Liver (tissue), 9 donors: ENCODE results near the gene PAQR4. TPM values are rescaled to one million over a fixed set of nuclear protein-coding genes. Genes with fewer than 3 reads are reported as not detected.

ENCODE experiments used
- DNase-seq: peaks from one replicate; pipeline ENCODE4 v3.0.0-alpha.2; 2017; ENCODE audit warnings: low spot score
- H3K27ac ChIP-seq, 2 donors: one replicate each; pipeline ENCODE4 v1.7.0; 2013; ENCODE audit warnings: inconsistent platforms in 2 of 2, low read length in 2 of 2, control low read depth in 1 of 2, low read depth in 1 of 2, mild to moderate bottlenecking in 1 of 2
- H3K27me3 ChIP-seq, 4 donors: one replicate each; pipeline versions ENCODE4 v1.6.1 to v1.7.0; 2013; ENCODE audit warnings: low read length in 3 of 4, inconsistent platforms in 1 of 4, mild to moderate bottlenecking in 1 of 4, moderate library complexity in 1 of 4; ENCODE audit not compliant: control insufficient read depth in 4 of 4, insufficient read depth in 4 of 4
- H3K36me3 ChIP-seq, 4 donors: one replicate each; pipeline versions ENCODE4 v1.6.1 to v1.7.0; 2013; ENCODE audit warnings: low read length in 3 of 4, mild to moderate bottlenecking in 3 of 4, low read depth in 1 of 4, moderate library complexity in 1 of 4; ENCODE audit not compliant: control insufficient read depth in 4 of 4, insufficient read depth in 3 of 4
- H3K4me1 ChIP-seq, 4 donors: one replicate each; pipeline versions ENCODE4 v1.6.1 to v1.7.0; 2013; ENCODE audit warnings: low read length in 3 of 4, mild to moderate bottlenecking in 3 of 4, moderate library complexity in 1 of 4; ENCODE audit not compliant: control insufficient read depth in 4 of 4, insufficient read depth in 4 of 4
- H3K4me3 ChIP-seq, 3 donors: one replicate each; pipeline versions ENCODE4 v1.6.1 to v1.7.0; 2013; ENCODE audit warnings: low read length in 3 of 3, control low read depth in 1 of 3, low read depth in 1 of 3, mild to moderate bottlenecking in 1 of 3
- H3K9ac ChIP-seq, 2 donors: one replicate each; pipeline ENCODE4 v1.7.0; 2013; ENCODE audit warnings: low read length in 2 of 2, mild to moderate bottlenecking in 2 of 2, moderate library complexity in 2 of 2, control low read depth in 1 of 2, low read depth in 1 of 2
- H3K9me3 ChIP-seq, 4 donors: one replicate each; pipeline versions ENCODE4 v1.6.1 to v1.7.0; 2013; ENCODE audit warnings: low read length in 3 of 4; ENCODE audit not compliant: control insufficient read depth in 4 of 4
- EGR1 ChIP-seq, 2 donors: IDR thresholded peaks; 2 replicates each; pipeline ENCODE4 v1.6.1; 2016 to 2018; ENCODE audit warnings: antibody characterized with exemption in 2 of 2, low read depth in 2 of 2
- GABPA ChIP-seq, 2 donors: IDR thresholded peaks in 1 of 2; conservative IDR thresholded peaks in 1 of 2; 2 replicates each; pipeline ENCODE4 v1.6.1; 2016; ENCODE audit warnings: antibody characterized with exemption in 2 of 2, mild to moderate bottlenecking in 1 of 2, moderate library complexity in 1 of 2
- HNF4A ChIP-seq, 2 donors: conservative IDR thresholded peaks; 2 replicates each; pipeline ENCODE4 v1.6.1; 2016; ENCODE audit warnings: antibody characterized with exemption in 2 of 2, mild to moderate bottlenecking in 2 of 2
- HNF4G ChIP-seq: IDR thresholded peaks from 2 replicates; pipeline ENCODE4 v1.6.1; 2016; ENCODE audit warnings: antibody characterized with exemption
- JUND ChIP-seq, 2 donors: IDR thresholded peaks; 2 replicates each; pipeline ENCODE4 v1.6.1; 2016; ENCODE audit warnings: antibody characterized with exemption in 2 of 2
- NR2F2 ChIP-seq: IDR thresholded peaks from 2 replicates; pipeline ENCODE4 v1.6.1; 2016; ENCODE audit warnings: antibody characterized with exemption
- RXRA ChIP-seq, 2 donors: IDR thresholded peaks; 2 replicates each; pipeline ENCODE4 v1.6.1; 2017 to 2018; ENCODE audit warnings: antibody characterized with exemption in 2 of 2, mild to moderate bottlenecking in 1 of 2
- SP1 ChIP-seq: IDR thresholded peaks from 2 replicates; pipeline ENCODE4 v1.6.1; 2018; ENCODE audit warnings: antibody characterized with exemption, mild to moderate bottlenecking
- WGBS: extraction: QIAGEN DNeasy Blood & Tissue Kit; methylation state at CpG from one replicate; pipeline ENCODE4 v1.1.7; 2013; 5-methylcytosine and 5-hydroxymethylcytosine counted together
- polyA plus RNA-seq, 2 donors: library from polyadenylated mRNA; stranded (reverse) in 1 of 2; unstranded in 1 of 2; fragments of 200-250 nt in 1 of 2; fragments of >200 nt in 1 of 2; fragmentation: Nextera tagmentation in 1 of 2; extraction: Ambion mirVana in 1 of 2; gene quantifications; one replicate each; pipeline versions ENCODE4 v1.2.1 to v1.2.3, GENCODE V29; 2013 to 2015
- total RNA-seq, 2 donors: library from RNA; depleted of rRNA; stranded (reverse); fragments of >200 nt; gene quantifications; one replicate each; pipeline ENCODE4 v1.2.3, GENCODE V29; 2014
- TF ChIP-seq, protein P1 (sequence below): IDR thresholded peaks from 2 replicates; pipeline ENCODE4 v1.6.1; 2016; ENCODE audit warnings: antibody characterized with exemption
- TF ChIP-seq, protein P2 (sequence below): IDR thresholded peaks from 2 replicates; pipeline ENCODE4 v1.6.1; 2016; ENCODE audit warnings: antibody characterized with exemption, mild to moderate bottlenecking
- TF ChIP-seq, protein P3 (sequence below): fragments of 150-350 bp; IDR thresholded peaks from 2 replicates; pipeline ENCODE4 v1.5.1; 2017; ENCODE audit warnings: improper control_type of control experiment, low read depth, low read length; ENCODE audit not compliant: missing input control
- donor health status: healthy.
- donor health status: healthy.
- donor health status: healthy.
- donor health status: healthy.
- donor health status: healthy.

Gene PAQR4
- total and polyA plus RNA-seq, 4 donors: 0.63 to 9.9 (median 2.0) TPM

- Histone ChIP-seq H3K9me3 (no peaks in the 10 kb centered on the region), H3K27ac (no peak within 1 kb of the TSS), H3K27me3 (peaks cover 0 to 14% (median 5%) of the 10 kb centered on the region in 4 donors), H3K4me3 (peak within 1 kb of the TSS in 1 of 3 donors; percentile 18), H3K9ac (no peak within 1 kb of the TSS), H3K4me1 (peaks cover 7 to 27% (median 23%) of the 10 kb centered on the region in 4 donors), H3K36me3 (no peaks in the 10 kb centered on the region)
- TF ChIP-seq JUND (IDR thresholded peaks at IDR 0.05): no peak
- WGBS: 2% methylated on average over 60 of the region's 60 CpGs
- DNase-seq: no peak
These were observed 5.2 kb upstream of the PAQR4 start, which contains the start of gene KREMEN2 for GRCh38 chr16:2963723-2964474. TSS of gene KREMEN2 (plus strand) at chr16:2964275. CDS start at chr16:2964521, 246 bp downstream.

GRCh38 chr16:2964475-2965336, 4.4 kb upstream of the PAQR4 start:
- Histone ChIP-seq H3K9ac (no peak overlapping the region), H3K4me1 (peaks cover 7 to 33% (median 30%) of the 10 kb centered on the region in 4 donors), H3K36me3 (no peaks in the 10 kb centered on the region), H3K4me3 (peak overlapping the region in 1 of 3 donors; percentile 18), H3K27me3 (peaks cover 0 to 14% (median 5%) of the 10 kb centered on the region in 4 donors), H3K27ac (no peak overlapping the region), H3K9me3 (no peaks in the 10 kb centered on the region)
- 2% methylated on average over 68 of the region's 68 CpGs for WGBS
- TF ChIP-seq, protein P1, sequence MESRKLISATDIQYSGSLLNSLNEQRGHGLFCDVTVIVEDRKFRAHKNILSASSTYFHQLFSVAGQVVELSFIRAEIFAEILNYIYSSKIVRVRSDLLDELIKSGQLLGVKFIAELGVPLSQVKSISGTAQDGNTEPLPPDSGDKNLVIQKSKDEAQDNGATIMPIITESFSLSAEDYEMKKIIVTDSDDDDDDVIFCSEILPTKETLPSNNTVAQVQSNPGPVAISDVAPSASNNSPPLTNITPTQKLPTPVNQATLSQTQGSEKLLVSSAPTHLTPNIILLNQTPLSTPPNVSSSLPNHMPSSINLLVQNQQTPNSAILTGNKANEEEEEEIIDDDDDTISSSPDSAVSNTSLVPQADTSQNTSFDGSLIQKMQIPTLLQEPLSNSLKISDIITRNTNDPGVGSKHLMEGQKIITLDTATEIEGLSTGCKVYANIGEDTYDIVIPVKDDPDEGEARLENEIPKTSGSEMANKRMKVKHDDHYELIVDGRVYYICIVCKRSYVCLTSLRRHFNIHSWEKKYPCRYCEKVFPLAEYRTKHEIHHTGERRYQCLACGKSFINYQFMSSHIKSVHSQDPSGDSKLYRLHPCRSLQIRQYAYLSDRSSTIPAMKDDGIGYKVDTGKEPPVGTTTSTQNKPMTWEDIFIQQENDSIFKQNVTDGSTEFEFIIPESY: no peak
- TF ChIP-seq RXRA (IDR thresholded peaks at IDR 0.05) (no peak), HNF4G (no peak), HNF4A (conservative IDR thresholded peaks at IDR 0.05) (no peak), EGR1 (IDR thresholded peaks at IDR 0.05; ENCODE audit: low read depth in 2 of 2) (no peak), NR2F2 (no peak), SP1 (no peak), GABPA (IDR thresholded peaks at IDR 0.05 in 1 of 2, conservative IDR thresholded peaks at IDR 0.05 in 1 of 2) (no peak)
- TF ChIP-seq, protein P2, sequence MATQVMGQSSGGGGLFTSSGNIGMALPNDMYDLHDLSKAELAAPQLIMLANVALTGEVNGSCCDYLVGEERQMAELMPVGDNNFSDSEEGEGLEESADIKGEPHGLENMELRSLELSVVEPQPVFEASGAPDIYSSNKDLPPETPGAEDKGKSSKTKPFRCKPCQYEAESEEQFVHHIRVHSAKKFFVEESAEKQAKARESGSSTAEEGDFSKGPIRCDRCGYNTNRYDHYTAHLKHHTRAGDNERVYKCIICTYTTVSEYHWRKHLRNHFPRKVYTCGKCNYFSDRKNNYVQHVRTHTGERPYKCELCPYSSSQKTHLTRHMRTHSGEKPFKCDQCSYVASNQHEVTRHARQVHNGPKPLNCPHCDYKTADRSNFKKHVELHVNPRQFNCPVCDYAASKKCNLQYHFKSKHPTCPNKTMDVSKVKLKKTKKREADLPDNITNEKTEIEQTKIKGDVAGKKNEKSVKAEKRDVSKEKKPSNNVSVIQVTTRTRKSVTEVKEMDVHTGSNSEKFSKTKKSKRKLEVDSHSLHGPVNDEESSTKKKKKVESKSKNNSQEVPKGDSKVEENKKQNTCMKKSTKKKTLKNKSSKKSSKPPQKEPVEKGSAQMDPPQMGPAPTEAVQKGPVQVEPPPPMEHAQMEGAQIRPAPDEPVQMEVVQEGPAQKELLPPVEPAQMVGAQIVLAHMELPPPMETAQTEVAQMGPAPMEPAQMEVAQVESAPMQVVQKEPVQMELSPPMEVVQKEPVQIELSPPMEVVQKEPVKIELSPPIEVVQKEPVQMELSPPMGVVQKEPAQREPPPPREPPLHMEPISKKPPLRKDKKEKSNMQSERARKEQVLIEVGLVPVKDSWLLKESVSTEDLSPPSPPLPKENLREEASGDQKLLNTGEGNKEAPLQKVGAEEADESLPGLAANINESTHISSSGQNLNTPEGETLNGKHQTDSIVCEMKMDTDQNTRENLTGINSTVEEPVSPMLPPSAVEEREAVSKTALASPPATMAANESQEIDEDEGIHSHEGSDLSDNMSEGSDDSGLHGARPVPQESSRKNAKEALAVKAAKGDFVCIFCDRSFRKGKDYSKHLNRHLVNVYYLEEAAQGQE: no peak
- TF ChIP-seq, protein P3, sequence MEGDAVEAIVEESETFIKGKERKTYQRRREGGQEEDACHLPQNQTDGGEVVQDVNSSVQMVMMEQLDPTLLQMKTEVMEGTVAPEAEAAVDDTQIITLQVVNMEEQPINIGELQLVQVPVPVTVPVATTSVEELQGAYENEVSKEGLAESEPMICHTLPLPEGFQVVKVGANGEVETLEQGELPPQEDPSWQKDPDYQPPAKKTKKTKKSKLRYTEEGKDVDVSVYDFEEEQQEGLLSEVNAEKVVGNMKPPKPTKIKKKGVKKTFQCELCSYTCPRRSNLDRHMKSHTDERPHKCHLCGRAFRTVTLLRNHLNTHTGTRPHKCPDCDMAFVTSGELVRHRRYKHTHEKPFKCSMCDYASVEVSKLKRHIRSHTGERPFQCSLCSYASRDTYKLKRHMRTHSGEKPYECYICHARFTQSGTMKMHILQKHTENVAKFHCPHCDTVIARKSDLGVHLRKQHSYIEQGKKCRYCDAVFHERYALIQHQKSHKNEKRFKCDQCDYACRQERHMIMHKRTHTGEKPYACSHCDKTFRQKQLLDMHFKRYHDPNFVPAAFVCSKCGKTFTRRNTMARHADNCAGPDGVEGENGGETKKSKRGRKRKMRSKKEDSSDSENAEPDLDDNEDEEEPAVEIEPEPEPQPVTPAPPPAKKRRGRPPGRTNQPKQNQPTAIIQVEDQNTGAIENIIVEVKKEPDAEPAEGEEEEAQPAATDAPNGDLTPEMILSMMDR: no peak
- peak; percentile 61 for DNase-seq
